Measurements from ENCODE around the gene TRIM74. TPM values are rescaled to one million over a fixed set of nuclear protein-coding genes. Genes with fewer than 3 reads are reported as not detected.
A peak's percentile ranks its signal among the peaks of the same experiment; 100 is the strongest.
"Not testable (repeated sequence)": the region's sequence is repeated elsewhere in the genome, so short reads cannot be mapped to it uniquely, and the experiment has no call there.

The TRIM74 gene
- polyA plus RNA-seq, 3 donors = 0.30 to 1.0 TPM; not detected in 1

GRCh38 chr7:72924733-72925545 lies 44.3 kb downstream of the TRIM74 start, which contains the start of gene POM121:
Gene POM121 (plus strand): TSS chr7:72925095. CDS start chr7:72925122, 27 bp downstream.
- peak within 1 kb of the TSS; percentile 70 for H3K27ac ChIP-seq (ENCODE audit: low read depth, low read length)
- 0 to 1% (median 0%) methylated on average over 77 to 91 of the region's 91 CpGs for WGBS, 3 donors

GRCh38 chr7:72924386-72924732 lies 44.9 kb downstream of the TRIM74 start:
- peak overlapping the region; percentile 70 for H3K27ac ChIP-seq (ENCODE audit: low read depth, low read length)
- 0 to 2% (median 1%) methylated on average over 5 of the region's 5 CpGs for WGBS, 3 donors

GRCh38 chr7:72919256-72919775 lies 50.0 kb downstream of the TRIM74 start:
- 60 to 92% (median 90%) methylated on average over 4 of the region's 4 CpGs for WGBS, 3 donors

GRCh38 chr7:72914756-72915525 lies 54.3 kb downstream of the TRIM74 start:
- 45 to 73% (median 67%) methylated on average over 9 of the region's 9 CpGs for WGBS, 3 donors
- H3K27ac ChIP-seq (ENCODE audit: low read depth, low read length) = not testable (repeated sequence)

More at GRCh38 chr7:72919256-72919775, 50.0 kb downstream of the TRIM74 start:
- H3K27ac ChIP-seq (ENCODE audit: low read depth, low read length) = no peak overlapping the region

- not testable (repeated sequence) for H3K27ac ChIP-seq (ENCODE audit: low read depth, low read length)
- WGBS, 3 donors = 78 to 84% (median 81%) methylated on average over 10 of the region's 10 CpGs
Observed at GRCh38 chr7:72913750-72914149, 55.5 kb downstream of the TRIM74 start.

- not testable (repeated sequence) for H3K27ac ChIP-seq (ENCODE audit: low read depth, low read length)
- WGBS, 3 donors = 56 to 90% (median 66%) methylated on average over 5 to 10 of the region's 12 CpGs
Observed at GRCh38 chr7:72911395-72911794, 57.9 kb downstream of the TRIM74 start.

Other genes with a start within 250 kb of the TRIM74 start
- gene TYW1B, start 141.3 kb downstream of the TRIM74 start, polyA plus RNA-seq = 1 to 10 TPM in 1 of 3 donors, under 1 TPM in 2; 0.56 to 2.5 (median 0.79) TPM
- gene POM121, start 44.4 kb downstream of the TRIM74 start, polyA plus RNA-seq = 10 to 100 TPM in 2 of 3 donors, 1 to 10 TPM in 1; 9.6 to 31.3 (median 17.2) TPM
- gene SPDYE8, start 60.3 kb upstream of the TRIM74 start, polyA plus RNA-seq = not detected
- gene SPDYE11, start 88.4 kb upstream of the TRIM74 start, polyA plus RNA-seq = not detected
- gene SPDYE9, start 116.6 kb upstream of the TRIM74 start, polyA plus RNA-seq = not detected